ENCODE measurements around the gene KAZN. TPM values are rescaled to one million over a fixed set of nuclear protein-coding genes. Genes with fewer than 3 reads are reported as not detected.
A peak's percentile ranks its signal among the peaks of the same experiment; 100 is the strongest.

Gene KAZN
- polyA plus RNA-seq, 2 donors = 29.3 to 32.0 TPM

DNA sequence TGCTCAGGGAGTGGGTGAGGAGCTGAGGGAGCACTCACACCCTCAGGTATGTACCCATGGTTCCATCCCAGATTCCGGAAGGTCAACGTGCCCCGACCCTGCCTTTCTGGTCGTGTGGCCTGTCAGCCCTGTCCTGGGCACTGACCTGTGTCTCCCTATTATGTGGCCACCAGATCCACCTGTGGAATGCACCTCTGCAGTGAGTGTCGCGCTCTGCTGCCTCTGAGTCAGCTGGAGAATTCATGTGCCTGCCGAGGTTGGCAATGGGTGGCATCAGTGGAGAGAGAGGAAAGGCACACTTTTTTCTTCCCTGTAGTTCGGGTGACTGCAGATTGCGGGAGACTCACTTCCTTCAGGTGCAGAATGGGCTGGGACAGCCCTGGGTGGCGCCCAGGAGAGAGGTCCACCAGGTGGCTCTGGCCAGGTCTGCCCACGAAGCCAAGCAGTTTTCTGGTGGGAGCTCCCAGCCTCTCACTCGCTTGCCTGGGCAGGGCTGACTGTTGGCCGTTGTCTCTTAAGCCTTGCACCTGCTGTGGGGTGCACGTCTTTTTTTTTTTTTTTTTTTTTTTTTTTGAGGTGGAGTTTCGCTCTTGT is 378.9 kb downstream of the KAZN start:
- Histone ChIP-seq H3K4me3 (ENCODE audit: low read depth in 1 of 2, low read length in 2 of 2) (no peak overlapping the region), H3K27ac (ENCODE audit: low read depth in 2 of 2, low read length in 1 of 2) (peak overlapping the region; percentile 45 to 86)
- WGBS, 2 donors = 57 to 64% methylated on average over 15 of the region's 15 CpGs

DNA sequence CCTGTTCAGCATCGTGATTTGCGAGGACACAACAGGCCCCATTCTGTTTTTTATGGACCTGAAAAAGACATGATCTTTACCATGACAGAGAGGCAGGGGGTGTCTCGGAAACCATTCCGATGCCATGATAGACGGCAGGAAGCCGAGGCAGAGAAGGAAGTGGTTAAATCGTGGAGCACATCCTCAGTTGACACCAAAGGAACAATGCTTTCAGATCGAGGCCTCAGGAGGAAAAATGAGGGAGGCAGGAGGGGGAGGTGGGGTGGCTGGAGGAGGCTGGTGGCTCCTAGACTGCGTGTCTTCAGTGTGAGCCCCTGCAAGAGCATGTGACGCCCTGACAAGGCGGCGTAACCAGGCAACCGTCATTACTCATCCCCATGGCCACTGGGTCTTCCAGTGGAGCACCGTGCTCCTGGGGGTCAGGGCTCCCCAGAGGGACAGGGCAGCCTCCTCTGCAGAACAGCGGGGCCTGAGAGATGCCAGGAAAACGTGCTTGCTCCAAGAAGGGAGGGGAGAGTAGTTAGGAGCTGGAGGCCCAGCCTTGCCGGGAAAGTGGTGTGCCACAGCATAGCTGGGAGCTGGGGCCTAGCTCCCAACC is 382.2 kb downstream of the KAZN start:
- Histone ChIP-seq H3K4me3 (ENCODE audit: low read depth in 1 of 2, low read length in 2 of 2) (no peak overlapping the region), H3K9me3 (ENCODE audit: control insufficient read depth in 2 of 2, insufficient read depth in 1 of 2, low read depth in 1 of 2, low read length in 1 of 2) (no peaks in the 10 kb centered on the region), H3K36me3 (ENCODE audit: control insufficient read depth in 2 of 2, insufficient read depth in 2 of 2, low read length in 1 of 2) (peaks cover 0 to 5% of the 10 kb centered on the region in 2 donors), H3K27ac (ENCODE audit: low read depth in 2 of 2, low read length in 1 of 2) (no peak overlapping the region), H3K27me3 (ENCODE audit: control insufficient read depth in 1 of 2, insufficient read depth in 2 of 2, low read length in 2 of 2) (no peaks in the 10 kb centered on the region), H3K4me1 (ENCODE audit: control insufficient read depth in 2 of 2, insufficient read depth in 2 of 2, low read length in 1 of 2) (peaks cover 2 to 9% of the 10 kb centered on the region in 2 donors)
- WGBS, 2 donors = 61 to 64% methylated on average over 17 of the region's 17 CpGs

More for the DNA sequence above, 378.9 kb downstream of the KAZN start:
- H3K9me3 ChIP-seq (ENCODE audit: control insufficient read depth in 2 of 2, insufficient read depth in 1 of 2, low read depth in 1 of 2, low read length in 1 of 2) = no peaks in the 10 kb centered on the region
- peaks cover 0 to 9% of the 10 kb centered on the region in 2 donors for H3K36me3 ChIP-seq (ENCODE audit: control insufficient read depth in 2 of 2, insufficient read depth in 2 of 2, low read length in 1 of 2)
- H3K4me1 ChIP-seq (ENCODE audit: control insufficient read depth in 2 of 2, insufficient read depth in 2 of 2, low read length in 1 of 2) = peaks cover 2 to 14% of the 10 kb centered on the region in 2 donors
- H3K27me3 ChIP-seq (ENCODE audit: control insufficient read depth in 1 of 2, insufficient read depth in 2 of 2, low read length in 2 of 2) = no peaks in the 10 kb centered on the region

- Histone ChIP-seq H3K27ac (ENCODE audit: low read depth in 2 of 2, low read length in 1 of 2) (no peak overlapping the region), H3K9me3 (ENCODE audit: control insufficient read depth in 2 of 2, insufficient read depth in 1 of 2, low read depth in 1 of 2, low read length in 1 of 2) (no peaks in the 10 kb centered on the region), H3K4me3 (ENCODE audit: low read depth in 1 of 2, low read length in 2 of 2) (no peak overlapping the region), H3K36me3 (ENCODE audit: control insufficient read depth in 2 of 2, insufficient read depth in 2 of 2, low read length in 1 of 2) (no peaks in the 10 kb centered on the region), H3K4me1 (ENCODE audit: control insufficient read depth in 2 of 2, insufficient read depth in 2 of 2, low read length in 1 of 2) (peaks cover 2 to 8% of the 10 kb centered on the region in 2 donors), H3K27me3 (ENCODE audit: control insufficient read depth in 1 of 2, insufficient read depth in 2 of 2, low read length in 2 of 2) (no peaks in the 10 kb centered on the region)
- 90 to 91% methylated on average over 14 of the region's 14 CpGs for WGBS, 2 donors
Observed at GRCh38 chr1:14982029-14982428, 383.5 kb downstream of the KAZN start.

- H3K9me3 ChIP-seq (ENCODE audit: control insufficient read depth in 2 of 2, insufficient read depth in 1 of 2, low read depth in 1 of 2, low read length in 1 of 2) = no peaks in the 10 kb centered on the region
- H3K4me1 ChIP-seq (ENCODE audit: control insufficient read depth in 2 of 2, insufficient read depth in 2 of 2, low read length in 1 of 2) = peaks cover 2 to 4% of the 10 kb centered on the region in 2 donors
- H3K4me3 ChIP-seq (ENCODE audit: low read depth in 1 of 2, low read length in 2 of 2) = no peak overlapping the region
- WGBS, 2 donors = 89 to 90% methylated on average over 13 of the region's 13 CpGs
- no peaks in the 10 kb centered on the region for H3K36me3 ChIP-seq (ENCODE audit: control insufficient read depth in 2 of 2, insufficient read depth in 2 of 2, low read length in 1 of 2)
- no peaks in the 10 kb centered on the region for H3K27me3 ChIP-seq (ENCODE audit: control insufficient read depth in 1 of 2, insufficient read depth in 2 of 2, low read length in 2 of 2)
- H3K27ac ChIP-seq (ENCODE audit: low read depth in 2 of 2, low read length in 1 of 2) = no peak overlapping the region
Observed at GRCh38 chr1:14983277-14983676, 384.8 kb downstream of the KAZN start.

- Histone ChIP-seq H3K4me3 (ENCODE audit: low read depth in 1 of 2, low read length in 2 of 2) (no peak overlapping the region), H3K4me1 (ENCODE audit: control insufficient read depth in 2 of 2, insufficient read depth in 2 of 2, low read length in 1 of 2) (peaks cover 0 to 9% of the 10 kb centered on the region in 2 donors), H3K9me3 (ENCODE audit: control insufficient read depth in 2 of 2, insufficient read depth in 1 of 2, low read depth in 1 of 2, low read length in 1 of 2) (no peaks in the 10 kb centered on the region), H3K27me3 (ENCODE audit: control insufficient read depth in 1 of 2, insufficient read depth in 2 of 2, low read length in 2 of 2) (no peaks in the 10 kb centered on the region), H3K36me3 (ENCODE audit: control insufficient read depth in 2 of 2, insufficient read depth in 2 of 2, low read length in 1 of 2) (peaks cover 0 to 4% of the 10 kb centered on the region in 2 donors), H3K27ac (ENCODE audit: low read depth in 2 of 2, low read length in 1 of 2) (no peak overlapping the region)
- WGBS, 2 donors = 93 to 95% methylated on average over 8 of the region's 8 CpGs
Observed at GRCh38 chr1:14986168-14986567, 387.7 kb downstream of the KAZN start.

DNA sequence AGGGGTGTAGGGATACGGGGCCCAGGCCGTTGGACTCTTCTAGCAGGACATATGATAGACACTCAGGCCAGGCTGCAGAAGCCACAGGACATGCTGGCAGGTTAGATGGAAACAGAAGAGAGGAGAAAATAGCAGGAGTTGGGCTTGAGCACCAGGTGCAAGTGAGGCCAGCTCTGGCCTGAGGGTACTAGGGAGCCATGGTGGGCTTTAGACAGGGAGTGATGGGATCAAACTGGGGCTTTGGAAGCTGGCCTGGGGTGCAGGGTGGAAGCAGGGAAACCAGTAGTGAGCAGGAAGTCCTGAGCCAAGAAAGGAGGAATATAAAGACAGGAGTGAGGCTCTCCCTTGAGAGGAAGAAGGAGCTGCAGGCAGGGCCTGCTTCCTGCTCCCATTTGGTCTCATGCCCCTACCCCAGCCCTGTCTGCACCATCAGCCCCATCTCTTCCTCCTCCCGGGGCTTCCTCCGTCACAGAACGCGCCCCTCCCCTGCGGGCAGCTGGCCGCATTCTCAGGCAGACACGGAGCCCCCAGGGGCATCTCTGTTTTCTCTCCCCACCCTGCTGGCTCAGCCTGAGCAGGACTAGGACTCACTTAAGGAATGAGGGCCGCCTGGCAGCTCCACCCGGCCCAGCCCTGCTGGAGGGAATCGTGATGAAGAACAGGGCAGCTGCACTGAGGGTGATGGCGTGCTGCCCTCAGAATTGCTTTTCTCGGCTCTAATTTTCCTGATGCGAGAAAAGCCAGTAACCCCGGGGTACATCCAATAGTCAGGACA is 389.5 kb downstream of the KAZN start:
- no peak overlapping the region for H3K4me3 ChIP-seq (ENCODE audit: low read depth in 1 of 2, low read length in 2 of 2)
- peaks cover 0 to 4% of the 10 kb centered on the region in 2 donors for H3K36me3 ChIP-seq (ENCODE audit: control insufficient read depth in 2 of 2, insufficient read depth in 2 of 2, low read length in 1 of 2)
- peaks cover 0 to 9% of the 10 kb centered on the region in 2 donors for H3K4me1 ChIP-seq (ENCODE audit: control insufficient read depth in 2 of 2, insufficient read depth in 2 of 2, low read length in 1 of 2)
- WGBS, 2 donors = 36 to 69% methylated on average over 16 of the region's 16 CpGs
- peak overlapping the region in 1 of 2 donors; percentile 53 for H3K27ac ChIP-seq (ENCODE audit: low read depth in 2 of 2, low read length in 1 of 2)
- no peaks in the 10 kb centered on the region for H3K27me3 ChIP-seq (ENCODE audit: control insufficient read depth in 1 of 2, insufficient read depth in 2 of 2, low read length in 2 of 2)
- no peaks in the 10 kb centered on the region for H3K9me3 ChIP-seq (ENCODE audit: control insufficient read depth in 2 of 2, insufficient read depth in 1 of 2, low read depth in 1 of 2, low read length in 1 of 2)

GRCh38 chr1:14988636-14989035 is 390.2 kb downstream of the KAZN start:
- peaks cover 0 to 4% of the 10 kb centered on the region in 2 donors for H3K36me3 ChIP-seq (ENCODE audit: control insufficient read depth in 2 of 2, insufficient read depth in 2 of 2, low read length in 1 of 2)
- WGBS, 2 donors = 92 to 93% methylated on average over 8 of the region's 8 CpGs
- no peak overlapping the region for H3K4me3 ChIP-seq (ENCODE audit: low read depth in 1 of 2, low read length in 2 of 2)
- no peaks in the 10 kb centered on the region for H3K9me3 ChIP-seq (ENCODE audit: control insufficient read depth in 2 of 2, insufficient read depth in 1 of 2, low read depth in 1 of 2, low read length in 1 of 2)
- H3K27ac ChIP-seq (ENCODE audit: low read depth in 2 of 2, low read length in 1 of 2) = peak overlapping the region in 1 of 2 donors; percentile 30
- no peaks in the 10 kb centered on the region for H3K27me3 ChIP-seq (ENCODE audit: control insufficient read depth in 1 of 2, insufficient read depth in 2 of 2, low read length in 2 of 2)
- peaks cover 0 to 9% of the 10 kb centered on the region in 2 donors for H3K4me1 ChIP-seq (ENCODE audit: control insufficient read depth in 2 of 2, insufficient read depth in 2 of 2, low read length in 1 of 2)

GRCh38 chr1:14989931-14990728 is 391.6 kb downstream of the KAZN start:
- H3K4me1 ChIP-seq (ENCODE audit: control insufficient read depth in 2 of 2, insufficient read depth in 2 of 2, low read length in 1 of 2) = peaks cover 0 to 13% of the 10 kb centered on the region in 2 donors
- peaks cover 0 to 6% of the 10 kb centered on the region in 2 donors for H3K36me3 ChIP-seq (ENCODE audit: control insufficient read depth in 2 of 2, insufficient read depth in 2 of 2, low read length in 1 of 2)
- no peak overlapping the region for H3K4me3 ChIP-seq (ENCODE audit: low read depth in 1 of 2, low read length in 2 of 2)
- H3K27me3 ChIP-seq (ENCODE audit: control insufficient read depth in 1 of 2, insufficient read depth in 2 of 2, low read length in 2 of 2) = no peaks in the 10 kb centered on the region
- H3K9me3 ChIP-seq (ENCODE audit: control insufficient read depth in 2 of 2, insufficient read depth in 1 of 2, low read depth in 1 of 2, low read length in 1 of 2) = no peaks in the 10 kb centered on the region
- WGBS, 2 donors = 86 to 88% methylated on average over 12 of the region's 12 CpGs
- no peak overlapping the region for H3K27ac ChIP-seq (ENCODE audit: low read depth in 2 of 2, low read length in 1 of 2)

DNA sequence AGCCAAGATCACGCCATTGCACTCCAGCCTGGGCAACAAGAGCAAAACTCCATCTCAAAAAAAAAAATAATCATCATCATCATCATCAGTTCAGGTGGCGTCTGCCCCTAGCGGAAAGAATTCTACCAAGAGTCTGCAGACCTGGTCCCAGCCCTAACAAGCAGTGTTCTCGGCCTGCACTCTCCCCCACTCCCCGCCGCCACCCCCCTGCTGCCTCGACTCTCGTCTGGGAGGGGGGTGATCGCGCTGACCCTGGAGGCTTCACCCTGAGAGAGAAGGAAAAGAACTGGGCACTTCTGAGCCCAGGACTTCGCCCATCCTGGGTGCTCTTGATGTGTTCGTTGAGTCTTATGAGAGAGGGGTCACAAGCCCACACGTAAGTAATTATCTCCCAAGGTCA is 394.9 kb downstream of the KAZN start:
- Histone ChIP-seq H3K4me3 (ENCODE audit: low read depth in 1 of 2, low read length in 2 of 2) (no peak overlapping the region), H3K9me3 (ENCODE audit: control insufficient read depth in 2 of 2, insufficient read depth in 1 of 2, low read depth in 1 of 2, low read length in 1 of 2) (no peaks in the 10 kb centered on the region)
- WGBS, 2 donors = 86 to 87% methylated on average over 12 to 13 of the region's 13 CpGs

More for the DNA sequence above, 394.9 kb downstream of the KAZN start:
- H3K4me1 ChIP-seq (ENCODE audit: control insufficient read depth in 2 of 2, insufficient read depth in 2 of 2, low read length in 1 of 2) = peaks cover 3 to 8% of the 10 kb centered on the region in 2 donors
- peaks cover 0 to 6% of the 10 kb centered on the region in 2 donors for H3K36me3 ChIP-seq (ENCODE audit: control insufficient read depth in 2 of 2, insufficient read depth in 2 of 2, low read length in 1 of 2)
- no peaks in the 10 kb centered on the region for H3K27me3 ChIP-seq (ENCODE audit: control insufficient read depth in 1 of 2, insufficient read depth in 2 of 2, low read length in 2 of 2)
- H3K27ac ChIP-seq (ENCODE audit: low read depth in 2 of 2, low read length in 1 of 2) = no peak overlapping the region
